Keratinocyte (primary cell): ENCODE data around the gene PSMD7. TPM values are rescaled to one million over a fixed set of nuclear protein-coding genes. Genes with fewer than 3 reads are reported as not detected.

Experiments used
- DNase-seq: peaks from one replicate; pipeline ENCODE4 v3.0.0-alpha.2; 2011; ENCODE audit warnings: low read depth, missing footprints, low spot score
- FAIRE-seq: peaks from 2 replicates; lab custom pipeline; 2011; peaks lifted over from hg19 to GRCh38; lab: Jason Lieb, UNC
- H2AFZ ChIP-seq: 2 replicates; pipeline ENCODE4 v1.6.0; 2012; ENCODE audit warnings: low read length, control low read depth, inconsistent platforms; ENCODE audit not compliant: control insufficient read depth
- H3K27ac ChIP-seq: 2 replicates; pipeline ENCODE4 v1.5.1; 2011; ENCODE audit warnings: low read length; ENCODE audit not compliant: control insufficient read depth, insufficient read depth
- H3K27me3 ChIP-seq: 3 replicates; pipeline ENCODE4 v1.6.0; 2011; ENCODE audit warnings: low read length; ENCODE audit not compliant: control insufficient read depth, insufficient read depth; ENCODE audit errors: extremely low read depth
- H3K36me3 ChIP-seq, 2 experiments: 2 replicates in 1 of 2; 3 replicates in 1 of 2; pipeline ENCODE4 v1.5.1; 2011; ENCODE audit warnings: low read length in 2 of 2, mild to moderate bottlenecking in 1 of 2; ENCODE audit not compliant: control insufficient read depth in 2 of 2, insufficient read depth in 2 of 2; ENCODE audit errors: extremely low read depth in 1 of 2
- H3K4me1 ChIP-seq: 3 replicates; pipeline ENCODE4 v1.5.1; 2011; ENCODE audit warnings: low read length; ENCODE audit not compliant: control insufficient read depth, insufficient read depth; ENCODE audit errors: extremely low read depth
- H3K4me2 ChIP-seq: 3 replicates; pipeline ENCODE4 v1.6.0; 2011; ENCODE audit warnings: low read depth, low read length; ENCODE audit not compliant: control insufficient read depth, insufficient read depth; ENCODE audit errors: extremely low read depth
- H3K4me3 ChIP-seq, 3 experiments: fragments of 200-600 bp in 1 of 3; sonication (generic) in 1 of 3; 2 replicates in 2 of 3; 3 replicates in 1 of 3; pipeline ENCODE4 v1.5.1; 2011 to 2016; ENCODE audit warnings: low read length in 3 of 3, mild to moderate bottlenecking in 3 of 3, control low read depth in 2 of 3, inconsistent platforms in 1 of 3, low read depth in 1 of 3, mixed read lengths in 1 of 3, mixed run types in 1 of 3, moderate library complexity in 1 of 3; ENCODE audit not compliant: control insufficient read depth in 2 of 3, insufficient read depth in 2 of 3; ENCODE audit errors: extremely low read depth in 1 of 3
- H3K79me2 ChIP-seq: 2 replicates; pipeline ENCODE4 v1.6.0; 2012; ENCODE audit warnings: low read length; ENCODE audit not compliant: control insufficient read depth, insufficient read depth
- H3K9ac ChIP-seq: 3 replicates; pipeline ENCODE4 v1.6.0; 2011; ENCODE audit warnings: low read length; ENCODE audit not compliant: control insufficient read depth, insufficient read depth; ENCODE audit errors: extremely low read depth
- H3K9me1 ChIP-seq: 3 replicates; pipeline ENCODE4 v1.6.0; 2011; ENCODE audit warnings: low read length; ENCODE audit not compliant: control insufficient read depth, insufficient read depth; ENCODE audit errors: extremely low read depth
- H3K9me3 ChIP-seq: 2 replicates; pipeline ENCODE4 v1.5.1; 2012; ENCODE audit warnings: low read depth, low read length; ENCODE audit not compliant: control insufficient read depth
- H4K20me1 ChIP-seq: 3 replicates; pipeline ENCODE4 v1.6.0; 2011; ENCODE audit warnings: low read length; ENCODE audit not compliant: control insufficient read depth, insufficient read depth; ENCODE audit errors: extremely low read depth
- CTCF ChIP-seq, 3 experiments: IDR thresholded peaks in 1 of 3; conservative IDR thresholded peaks in 1 of 3; optimal IDR thresholded peaks in 1 of 3; 2 replicates in 2 of 3; 3 replicates in 1 of 3; pipeline versions ENCODE3 to v1.5.1; 2011; ENCODE audit warnings: low read length in 3 of 3, mild to moderate bottlenecking in 3 of 3, moderate library complexity in 2 of 3, control low read depth in 1 of 3, inconsistent platforms in 1 of 3; ENCODE audit not compliant: insufficient read depth in 2 of 3; ENCODE audit errors: extremely low read depth in 1 of 3
- EZH2 ChIP-seq: IDR thresholded peaks from one replicate; pipeline ENCODE4 v1.6.1; 2012; ENCODE audit warnings: inconsistent platforms, mild to moderate bottlenecking, low read length, moderate library complexity
- dilution Hi-C: fragments of 300-500 bp; cut with MboI; formaldehyde crosslinking; loops from one replicate; pipeline ENCODE4 v1.7.0; 2020; ENCODE audit warnings: low sequenced_read_pairs; ENCODE audit not compliant: extremely low pct_ligation_motif_present
- polyA plus RNA-seq, 5 experiments: library from polyadenylated mRNA; depleted of rRNA in 3 of 5; stranded (reverse) in 3 of 5; stranded (forward) in 1 of 5; unstranded in 1 of 5; fragments of >200 nt; gene quantifications; 1 replicate in 1 of 5; 2 replicates in 3 of 5; 3 replicates in 1 of 5; pipeline versions ENCODE4 v1.2.1 to v1.2.3, GENCODE V29; 2011 to 2012; ENCODE audit warnings: missing spikeins in 2 of 5, low read depth in 1 of 5, low replicate concordance in 1 of 5

Gene PSMD7
- polyA plus RNA-seq, 1 donor (not counting 4 experiments of a cell fraction or from before 2014, with no cell fraction given) = 130 TPM

GRCh38 chr16:74275711-74276110 is 20.9 kb upstream of the PSMD7 start:
- dilution Hi-C loops = no loop called here
- H3K27me3 ChIP-seq = no peaks in the 10 kb centered on the region
- H3K27ac ChIP-seq = no peak overlapping the region
- H4K20me1 ChIP-seq = no peaks in the 10 kb centered on the region
- no peaks in the 10 kb centered on the region for H3K9me3 ChIP-seq
- no peak overlapping the region for H3K4me2 ChIP-seq
- H3K36me3 ChIP-seq = no peaks in the 10 kb centered on the region
- no peak overlapping the region for H3K4me3 ChIP-seq
- no peak overlapping the region for H3K9ac ChIP-seq
- no peaks in the 10 kb centered on the region for H3K9me1 ChIP-seq
- no peak overlapping the region for H2AFZ ChIP-seq
- H3K79me2 ChIP-seq = no peaks in the 10 kb centered on the region
- TF ChIP-seq EZH2 (no peak), CTCF (optimal IDR thresholded peaks at IDR 0.05 in 1 of 3, IDR thresholded peaks at IDR 0.05 in 1 of 3, conservative IDR thresholded peaks at IDR 0.05 in 1 of 3; ENCODE audit: extremely low read depth in 1 of 3, insufficient read depth in 2 of 3, low read length in 3 of 3) (no peak)
- no peaks in the 10 kb centered on the region for H3K4me1 ChIP-seq
- no peak for DNase-seq
- no peak for FAIRE-seq

DNA sequence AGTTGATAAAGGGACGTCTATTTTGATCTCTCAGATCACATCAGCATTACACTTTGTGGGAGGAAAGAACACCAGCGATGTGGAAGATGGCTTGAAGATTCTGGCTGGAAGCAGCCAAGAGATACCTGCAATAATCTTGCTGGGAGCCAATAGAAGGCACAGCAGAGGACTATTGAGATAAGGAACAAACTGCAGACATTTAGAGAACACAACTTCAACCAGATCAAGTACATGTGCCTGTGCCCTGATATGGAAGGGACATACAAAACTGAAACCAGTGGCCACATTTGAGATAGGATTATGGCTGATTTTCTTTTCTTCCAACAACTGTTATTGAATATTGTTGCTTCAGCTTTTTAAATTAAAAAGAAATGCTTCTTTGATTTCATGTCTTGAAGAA is 18.6 kb upstream of the PSMD7 start:
- Histone ChIP-seq H3K4me2 (no peak overlapping the region), H3K9me1 (no peaks in the 10 kb centered on the region), H4K20me1 (no peaks in the 10 kb centered on the region), H3K9me3 (no peaks in the 10 kb centered on the region), H3K4me1 (no peaks in the 10 kb centered on the region), H3K36me3 (no peaks in the 10 kb centered on the region), H3K9ac (no peak overlapping the region), H3K4me3 (no peak overlapping the region), H3K27ac (no peak overlapping the region), H3K79me2 (no peaks in the 10 kb centered on the region), H3K27me3 (no peaks in the 10 kb centered on the region), H2AFZ (no peak overlapping the region)
- dilution Hi-C loops = no loop called here
- DNase-seq (no peak), FAIRE-seq (no peak)
- no peak for TF ChIP-seq CTCF (optimal IDR thresholded peaks at IDR 0.05 in 1 of 3, IDR thresholded peaks at IDR 0.05 in 1 of 3, conservative IDR thresholded peaks at IDR 0.05 in 1 of 3; ENCODE audit: extremely low read depth in 1 of 3, insufficient read depth in 2 of 3, low read length in 3 of 3)
